ENCODE data around the gene PKHD1.

DNA sequence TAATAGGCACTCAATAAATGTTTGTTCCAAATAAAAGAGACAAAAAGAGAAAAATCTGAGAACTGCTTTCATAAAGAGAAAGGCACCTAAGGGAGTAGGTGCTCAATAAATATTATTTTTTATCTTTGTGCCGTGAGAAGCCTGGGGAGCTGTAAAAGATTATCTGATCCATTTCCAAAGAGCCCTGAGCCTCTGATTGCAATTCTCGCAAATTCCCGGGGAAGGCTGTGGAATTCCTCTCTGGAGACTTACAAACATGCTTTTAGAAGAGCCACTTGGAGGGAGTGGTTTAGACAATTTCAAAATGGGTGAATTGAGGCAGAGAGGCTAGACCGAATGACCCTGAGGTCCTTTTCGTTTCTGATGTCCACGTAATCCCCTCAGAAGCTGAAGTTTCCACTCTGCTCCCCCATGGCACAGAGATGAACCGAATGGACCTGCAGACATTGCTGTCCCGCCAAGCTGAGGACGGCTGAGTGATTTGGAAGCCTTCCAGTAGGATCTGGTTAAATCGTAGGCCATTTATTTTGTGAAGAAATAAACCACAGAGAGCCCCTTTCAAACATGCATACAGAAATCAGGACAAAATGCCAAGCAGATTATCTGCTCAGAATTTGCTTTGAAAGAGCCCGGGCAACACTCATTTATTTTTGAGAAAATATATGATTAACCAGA, 77.8 kb downstream of the PKHD1 start:
- TF ChIP-seq, protein P1, sequence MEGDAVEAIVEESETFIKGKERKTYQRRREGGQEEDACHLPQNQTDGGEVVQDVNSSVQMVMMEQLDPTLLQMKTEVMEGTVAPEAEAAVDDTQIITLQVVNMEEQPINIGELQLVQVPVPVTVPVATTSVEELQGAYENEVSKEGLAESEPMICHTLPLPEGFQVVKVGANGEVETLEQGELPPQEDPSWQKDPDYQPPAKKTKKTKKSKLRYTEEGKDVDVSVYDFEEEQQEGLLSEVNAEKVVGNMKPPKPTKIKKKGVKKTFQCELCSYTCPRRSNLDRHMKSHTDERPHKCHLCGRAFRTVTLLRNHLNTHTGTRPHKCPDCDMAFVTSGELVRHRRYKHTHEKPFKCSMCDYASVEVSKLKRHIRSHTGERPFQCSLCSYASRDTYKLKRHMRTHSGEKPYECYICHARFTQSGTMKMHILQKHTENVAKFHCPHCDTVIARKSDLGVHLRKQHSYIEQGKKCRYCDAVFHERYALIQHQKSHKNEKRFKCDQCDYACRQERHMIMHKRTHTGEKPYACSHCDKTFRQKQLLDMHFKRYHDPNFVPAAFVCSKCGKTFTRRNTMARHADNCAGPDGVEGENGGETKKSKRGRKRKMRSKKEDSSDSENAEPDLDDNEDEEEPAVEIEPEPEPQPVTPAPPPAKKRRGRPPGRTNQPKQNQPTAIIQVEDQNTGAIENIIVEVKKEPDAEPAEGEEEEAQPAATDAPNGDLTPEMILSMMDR (IDR thresholded peaks at IDR 0.05), result no peak
- no peak for TF ChIP-seq POLR2A (IDR thresholded peaks at IDR 0.05)
